ENCODE measurements around the gene ZNF367.

ZNF367 gene

DNA sequence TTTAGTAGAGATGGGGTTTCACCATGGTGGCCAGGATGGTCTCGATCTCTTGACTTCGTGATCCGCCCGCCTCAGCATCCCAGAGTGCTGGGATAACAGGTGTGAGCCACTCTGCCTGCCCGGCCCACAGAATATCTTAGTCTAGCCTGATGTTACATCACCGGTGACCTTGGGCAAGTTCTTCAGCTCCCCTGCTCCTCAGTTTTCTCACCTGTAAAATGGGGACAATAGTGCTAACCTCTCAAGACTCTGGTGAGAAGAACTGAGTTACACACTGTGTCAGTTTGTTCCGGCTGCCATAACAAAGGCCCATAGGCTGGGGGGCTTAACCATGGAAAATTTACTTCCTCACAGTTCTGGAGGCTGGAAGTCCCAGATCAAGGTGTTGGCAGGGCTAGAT is 19.3 kb upstream of the ZNF367 start:
- in situ Hi-C loops (cut with HindIII; ENCODE audit: low sequenced_read_pairs): no loop called here

DNA sequence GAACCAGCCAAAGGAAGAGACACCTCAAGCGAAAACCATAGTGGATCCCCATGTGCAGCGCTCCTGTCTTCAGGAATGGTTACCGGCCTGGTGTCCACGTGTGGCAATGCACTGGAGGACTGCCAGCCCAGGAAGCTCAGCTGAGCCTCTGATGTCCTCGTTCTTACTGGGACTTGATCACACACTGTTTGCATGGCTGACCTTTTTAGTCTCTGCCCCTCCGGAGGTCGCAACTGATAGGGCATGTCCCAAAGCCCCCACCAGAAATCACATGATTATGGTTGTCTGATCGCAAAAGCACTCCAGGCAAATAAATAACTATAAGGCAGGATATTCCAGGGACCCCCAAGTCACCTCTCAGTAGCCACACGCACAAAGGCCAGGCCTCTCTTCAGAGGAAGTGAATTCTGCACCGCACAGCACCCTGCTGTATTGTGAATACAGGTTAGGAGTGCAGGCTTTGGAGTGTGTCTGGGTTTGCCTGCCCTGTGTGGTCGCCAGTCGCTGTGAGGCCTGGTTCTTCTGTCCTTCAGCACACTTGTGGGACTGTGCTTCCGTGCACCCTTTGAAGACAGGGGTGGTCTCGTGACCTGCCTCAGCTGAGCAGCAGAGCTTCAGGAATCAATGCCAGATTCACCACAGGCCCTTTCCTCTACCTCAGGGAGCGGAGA is 18.4 kb upstream of the ZNF367 start:
- in situ Hi-C loops (cut with HindIII; ENCODE audit: low sequenced_read_pairs): no loop called here

- in situ Hi-C loops (cut with HindIII; ENCODE audit: low sequenced_read_pairs): no loop called here
Observed at GRCh38 chr9:96436063-96436455, 17.9 kb upstream of the ZNF367 start.

GRCh38 chr9:96435345-96435744 is 17.2 kb upstream of the ZNF367 start:
- in situ Hi-C loops (cut with HindIII; ENCODE audit: low sequenced_read_pairs): no loop called here

- in situ Hi-C loops (cut with HindIII; ENCODE audit: low sequenced_read_pairs): no loop called here
Observed at GRCh38 chr9:96430377-96430776, 12.2 kb upstream of the ZNF367 start.

DNA sequence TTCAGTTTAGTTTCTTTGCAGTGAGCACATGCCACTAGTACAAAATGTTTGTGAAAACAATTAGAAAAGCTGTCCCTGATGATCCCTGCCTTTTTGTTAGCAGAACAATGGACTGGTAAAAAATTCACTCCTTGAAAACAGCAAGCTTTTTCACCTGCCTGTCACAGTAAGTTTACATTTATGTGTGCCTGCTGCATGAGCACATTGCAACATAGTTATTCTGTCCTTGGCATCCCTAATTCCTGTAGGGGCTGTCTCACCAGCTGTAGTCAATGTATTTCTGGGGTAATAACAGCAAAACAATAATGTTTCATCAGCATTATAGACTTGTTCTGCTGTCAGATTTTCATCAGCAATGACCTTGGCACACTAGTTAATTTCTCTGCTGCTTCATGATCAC is 11.6 kb upstream of the ZNF367 start:
- in situ Hi-C loops (cut with HindIII; ENCODE audit: low sequenced_read_pairs): no loop called here

DNA sequence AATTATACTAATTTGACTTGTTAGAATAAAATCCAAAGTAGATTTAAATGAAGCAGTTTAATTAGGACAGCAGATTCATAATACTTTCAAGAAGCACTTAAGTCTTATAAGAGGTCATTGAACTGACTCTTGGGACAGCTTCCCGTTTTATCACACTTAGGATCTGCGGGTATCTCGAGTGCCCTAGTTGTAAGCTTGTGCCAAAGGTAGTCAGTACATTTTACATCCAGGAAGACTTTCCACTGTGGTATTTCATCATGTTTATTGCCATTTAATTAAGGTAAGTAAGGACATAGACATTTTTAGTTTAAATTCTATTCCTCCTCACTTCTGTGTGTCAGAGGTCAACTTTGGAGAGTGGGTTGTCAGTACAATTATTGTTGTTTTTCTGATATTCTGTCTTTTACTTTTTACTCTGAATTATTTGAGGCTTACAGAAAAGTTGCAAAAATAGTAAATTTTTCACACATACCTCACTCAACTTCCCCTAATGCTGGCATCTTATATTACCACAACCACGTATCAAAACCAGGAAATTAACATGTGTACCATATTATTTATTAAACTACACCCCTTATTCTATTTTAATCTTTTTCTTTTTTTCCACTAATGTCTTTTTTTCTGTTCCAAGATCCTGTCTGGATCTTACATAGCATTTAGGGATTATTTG is 7.5 kb upstream of the ZNF367 start:
- in situ Hi-C loops (cut with HindIII; ENCODE audit: low sequenced_read_pairs): no loop called here

GRCh38 chr9:96423985-96424336 is 5.8 kb upstream of the ZNF367 start:
- in situ Hi-C loops (cut with HindIII; ENCODE audit: low sequenced_read_pairs): no loop called here

DNA sequence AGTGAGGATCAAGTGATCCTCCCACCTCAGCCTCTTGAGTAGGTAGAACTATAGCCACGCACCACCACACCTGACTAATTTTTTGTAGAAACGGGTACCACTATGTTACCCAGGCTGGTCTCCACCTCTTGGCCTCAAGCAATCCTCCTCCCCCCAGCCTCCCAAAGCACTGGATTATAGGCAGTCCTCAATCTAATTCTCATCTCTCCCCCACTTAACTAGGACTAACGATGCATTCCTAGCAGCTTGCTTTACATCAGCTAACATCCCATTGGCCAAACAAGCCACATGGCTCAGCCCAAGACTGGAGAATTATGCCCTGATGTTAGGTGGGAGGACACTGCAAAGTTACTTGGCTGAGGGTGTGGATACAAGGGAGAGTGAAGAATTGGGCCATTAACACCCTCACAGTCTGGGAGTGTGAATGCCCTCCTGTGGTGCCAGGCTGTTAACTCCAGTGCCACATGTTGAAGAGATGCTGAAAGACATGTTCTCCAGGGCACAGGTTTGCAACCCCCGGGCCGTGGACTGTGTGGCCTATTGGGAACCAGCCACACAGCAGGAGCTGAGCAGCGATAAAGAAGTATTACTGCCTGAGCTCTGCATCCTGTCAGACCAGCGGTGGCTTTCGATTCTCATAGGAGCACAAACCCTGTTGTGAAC is 5.3 kb upstream of the ZNF367 start:
- in situ Hi-C loops (cut with HindIII; ENCODE audit: low sequenced_read_pairs): no loop called here

DNA sequence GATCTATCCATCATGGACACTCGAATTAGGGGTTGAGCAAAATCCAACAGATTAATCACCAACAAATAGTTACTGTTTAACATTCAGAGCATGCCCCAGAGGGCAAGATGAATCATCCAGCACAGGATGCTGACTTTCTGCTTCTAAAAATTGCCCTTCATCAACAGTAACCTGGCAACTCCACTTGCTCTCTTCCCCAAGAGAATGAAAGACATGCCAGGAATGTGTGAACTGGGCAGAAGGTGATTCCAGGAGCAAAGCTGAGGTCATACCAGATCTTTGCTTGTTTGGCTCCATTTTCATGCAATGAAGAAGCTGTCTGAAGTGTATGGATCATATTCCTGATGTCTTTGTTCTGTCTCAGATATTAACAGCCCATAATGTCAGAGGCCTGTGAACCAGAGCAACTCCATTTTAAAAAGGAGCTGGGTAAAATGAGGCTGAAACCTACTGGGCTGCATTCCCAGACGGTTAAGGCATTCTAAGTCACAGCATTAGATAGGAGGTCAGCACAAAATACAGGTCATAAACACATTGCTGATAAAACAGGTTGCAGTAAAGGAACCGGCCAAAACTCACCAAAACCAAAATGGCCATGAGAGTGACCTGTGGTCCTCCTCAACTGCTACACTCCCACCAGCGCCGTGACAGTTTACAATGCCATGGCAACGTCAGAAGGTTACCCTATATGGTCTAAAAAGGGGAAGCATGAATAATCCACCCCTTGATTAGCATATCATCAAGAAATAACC is 2.5 kb upstream of the ZNF367 start:
- in situ Hi-C loops (cut with HindIII; ENCODE audit: low sequenced_read_pairs): no loop called here

DNA sequence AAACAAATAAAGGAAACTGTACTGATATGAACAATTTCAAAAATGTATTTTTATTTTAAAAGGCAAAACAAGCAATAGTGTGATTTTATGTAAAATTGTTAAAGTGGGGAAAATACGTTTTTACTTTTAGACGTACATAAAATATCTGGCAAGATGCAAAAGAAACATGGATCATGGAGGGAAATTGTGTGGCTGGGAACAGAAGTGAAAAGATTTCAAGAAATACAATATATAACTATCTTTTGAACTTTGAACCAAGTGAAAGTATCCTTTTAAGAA is 1.5 kb upstream of the ZNF367 start:
- in situ Hi-C loops (cut with HindIII; ENCODE audit: low sequenced_read_pairs): no loop called here

GRCh38 chr9:96418920-96419690 is 935 bp upstream of the ZNF367 start:
- in situ Hi-C loops (cut with HindIII; ENCODE audit: low sequenced_read_pairs): no loop called here

DNA sequence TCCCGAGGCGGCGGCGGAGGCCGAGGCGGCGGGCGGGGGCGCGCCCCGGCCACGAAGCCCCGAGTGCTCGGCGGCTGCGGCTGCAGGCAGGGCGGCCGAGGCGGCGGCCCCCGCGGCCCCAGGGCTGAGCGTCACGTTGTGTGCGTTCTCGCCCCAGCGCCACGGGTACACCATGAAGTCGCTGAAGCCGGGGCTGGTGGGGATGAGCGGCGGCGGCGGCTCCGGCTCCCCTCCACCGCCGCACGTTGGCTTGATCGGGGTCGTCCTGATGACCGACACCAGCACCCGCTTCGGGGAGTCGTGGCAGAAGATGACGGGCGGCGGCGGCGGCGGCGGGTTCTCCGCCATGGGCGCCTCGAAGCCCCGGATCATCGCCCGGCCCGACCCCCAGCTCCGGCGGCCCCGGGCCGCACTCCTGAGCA is 498 bp downstream of the ZNF367 start:
- in situ Hi-C loops (cut with HindIII; ENCODE audit: low sequenced_read_pairs): no loop called here

DNA sequence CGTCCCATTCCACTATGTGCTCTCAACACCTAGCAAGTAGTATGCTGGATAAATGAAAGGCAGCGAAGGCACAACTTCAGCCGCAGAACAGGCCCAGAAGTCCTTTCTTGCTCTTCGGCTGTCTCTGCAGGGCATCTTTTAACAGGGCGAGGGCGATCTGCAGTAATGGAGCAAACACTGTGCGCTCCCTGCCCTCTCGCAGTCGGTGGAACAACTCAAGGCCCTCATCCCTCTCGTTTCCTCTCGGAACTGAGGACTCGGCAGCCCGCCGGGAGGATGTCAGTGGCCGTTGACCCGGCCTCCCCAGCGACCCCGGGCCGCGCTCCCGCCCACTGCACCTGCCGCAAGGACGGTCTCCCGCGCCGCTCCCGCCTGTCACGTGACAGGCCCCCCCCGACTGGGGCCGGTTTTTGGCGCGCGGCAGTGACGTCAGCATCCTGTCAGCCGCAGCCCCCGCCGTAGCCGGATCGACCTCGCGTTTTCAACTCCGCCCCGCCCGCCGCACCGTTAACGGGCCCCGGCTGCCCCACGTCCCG is 1.1 kb downstream of the ZNF367 start:
- in situ Hi-C loops (cut with HindIII; ENCODE audit: low sequenced_read_pairs): no loop called here

- in situ Hi-C loops (cut with HindIII; ENCODE audit: low sequenced_read_pairs): no loop called here
Observed at GRCh38 chr9:96413302-96414221, 4.6 kb downstream of the ZNF367 start.

GRCh38 chr9:96412174-96412913 is 5.8 kb downstream of the ZNF367 start:
- in situ Hi-C loops (cut with HindIII; ENCODE audit: low sequenced_read_pairs): no loop called here

- in situ Hi-C loops (cut with HindIII; ENCODE audit: low sequenced_read_pairs): no loop called here
Observed at GRCh38 chr9:96411129-96411838, 6.9 kb downstream of the ZNF367 start.

All from DLD1 (cell line).